Activated naive CD8-positive, alpha-beta T cell treated with anti-CD3 and anti-CD28 coated beads, Interleukin-2, amount 50 U/mL, for 16 hours (primary cell): Measurements from ENCODE around the gene LTO1.

ENCODE experiments used
- DNase-seq: peaks from one replicate; pipeline ENCODE4 v3.0.0-alpha.2; 2020; ENCODE audit warnings: low read depth, low spot score

The LTO1 gene

GRCh38 chr11:69677749-69678148 is 2.6 kb upstream of the LTO1 start:
- DNase-seq: no peak

- no peak for DNase-seq
Observed at GRCh38 chr11:69674267-69674885, 777 bp downstream of the LTO1 start.

DNA sequence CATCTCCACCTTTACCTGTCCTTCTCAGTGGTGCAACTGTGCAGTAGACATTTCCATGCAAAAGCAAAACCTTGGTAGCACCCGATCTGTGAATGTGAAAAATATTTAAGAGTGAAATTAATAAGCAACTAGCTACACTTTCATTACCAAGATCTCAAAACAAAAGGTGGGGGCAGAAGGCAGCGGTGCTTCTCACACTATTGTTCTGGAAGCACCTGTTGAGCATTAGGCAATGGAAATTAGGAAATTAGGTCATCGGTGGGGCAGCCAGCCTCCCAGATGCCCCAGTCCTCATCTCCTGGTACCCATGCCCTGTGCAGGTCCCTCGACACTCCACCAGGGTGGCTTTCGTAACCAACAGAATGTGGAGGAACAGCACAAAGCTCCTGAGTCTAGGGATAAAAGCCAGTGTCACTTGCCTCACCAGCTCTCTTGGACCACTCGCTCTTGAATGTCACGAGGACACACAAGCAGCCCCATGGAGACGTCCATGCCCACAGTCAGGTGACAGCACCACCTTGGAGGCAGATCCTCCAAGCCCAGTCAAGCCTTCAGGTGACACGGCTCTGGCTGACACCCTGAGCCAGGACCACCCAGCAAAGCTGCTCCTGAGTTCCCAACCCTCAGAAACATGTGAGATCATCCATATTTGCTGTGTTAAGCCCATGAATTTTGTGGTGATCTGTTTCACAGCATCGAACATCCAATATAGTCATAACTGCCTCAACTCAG is 3.3 kb downstream of the LTO1 start:
- DNase-seq: no peak

- peak; percentile 23 for DNase-seq
Observed at GRCh38 chr11:69670158-69670845, 4.9 kb downstream of the LTO1 start.

GRCh38 chr11:69669486-69669885 is 5.7 kb downstream of the LTO1 start:
- no peak for DNase-seq

DNA sequence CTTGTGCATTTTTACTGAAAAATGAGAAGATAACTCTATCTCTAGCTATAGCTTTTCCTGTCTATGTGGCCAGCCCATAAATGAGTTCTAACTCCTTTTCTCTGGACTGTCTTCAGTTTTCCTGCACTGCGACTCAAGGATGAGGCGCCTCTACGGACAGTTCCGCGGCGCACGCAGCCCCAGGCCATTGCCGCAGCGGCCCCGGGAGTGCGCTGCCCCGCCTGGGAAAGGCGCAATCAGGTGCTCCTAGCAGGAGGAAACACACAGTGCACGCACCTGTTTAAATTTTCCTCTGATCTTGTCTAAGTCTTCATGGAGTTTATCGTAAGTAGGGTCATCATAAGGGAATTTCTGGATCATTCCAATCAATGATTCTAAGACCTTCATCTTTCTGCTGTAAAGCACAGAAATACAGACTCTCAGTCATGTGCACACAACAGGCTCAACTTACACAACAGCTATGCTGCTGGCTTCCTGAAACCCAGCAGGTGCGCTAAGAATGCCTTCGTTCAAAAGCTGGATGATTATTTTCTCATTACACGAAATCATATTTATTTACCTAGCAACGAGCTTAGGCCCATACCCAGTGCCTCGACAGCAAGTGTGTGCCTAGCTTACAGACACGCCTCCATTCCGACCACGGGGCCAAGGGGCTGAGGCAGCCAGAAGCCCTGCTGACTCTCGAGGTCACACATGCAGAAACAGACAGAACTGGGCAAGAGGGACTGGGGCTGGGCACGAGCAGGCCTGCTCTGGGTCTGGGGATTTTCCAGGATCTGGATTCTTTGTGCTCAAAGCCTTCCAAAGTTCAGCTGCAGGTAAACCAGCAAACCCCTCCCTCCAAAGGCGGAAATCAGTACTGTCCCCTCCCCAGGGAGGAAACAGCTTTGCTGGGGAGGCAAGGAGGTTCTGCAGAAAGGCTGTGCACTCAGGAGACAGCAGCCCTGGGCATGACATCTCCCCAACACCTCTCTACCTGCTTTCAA is 7.2 kb downstream of the LTO1 start:
- DNase-seq: no peak

GRCh38 chr11:69666752-69667536 is 8.2 kb downstream of the LTO1 start:
- DNase-seq: no peak

GRCh38 chr11:69666261-69666660 is 8.9 kb downstream of the LTO1 start:
- DNase-seq: no peak

DNA sequence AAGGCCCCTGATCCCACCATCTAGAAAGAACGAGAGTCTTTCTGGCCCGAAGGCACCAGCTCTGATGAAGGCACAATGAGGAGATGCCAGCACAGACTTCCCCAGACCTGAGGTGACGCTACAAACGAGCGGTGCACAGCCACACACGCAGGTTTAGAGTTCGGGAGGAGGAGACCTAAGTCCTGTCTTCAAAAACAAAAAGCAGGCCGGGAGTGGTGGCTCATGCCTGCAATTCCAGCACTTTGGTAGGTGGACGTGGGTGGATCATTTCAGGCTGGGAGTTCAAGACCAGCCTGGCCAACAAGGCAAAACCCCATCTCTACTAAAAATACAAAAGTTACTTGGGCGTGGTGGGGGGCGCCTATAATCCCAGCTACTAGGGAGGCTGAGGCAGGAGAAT is 9.5 kb downstream of the LTO1 start:
- no peak for DNase-seq

- no peak for DNase-seq
Observed at GRCh38 chr11:69664901-69665300, 10.3 kb downstream of the LTO1 start.

- no peak for DNase-seq
Observed at GRCh38 chr11:69664103-69664775, 10.9 kb downstream of the LTO1 start.

GRCh38 chr11:69663326-69663725 is 11.8 kb downstream of the LTO1 start:
- DNase-seq: no peak

DNA sequence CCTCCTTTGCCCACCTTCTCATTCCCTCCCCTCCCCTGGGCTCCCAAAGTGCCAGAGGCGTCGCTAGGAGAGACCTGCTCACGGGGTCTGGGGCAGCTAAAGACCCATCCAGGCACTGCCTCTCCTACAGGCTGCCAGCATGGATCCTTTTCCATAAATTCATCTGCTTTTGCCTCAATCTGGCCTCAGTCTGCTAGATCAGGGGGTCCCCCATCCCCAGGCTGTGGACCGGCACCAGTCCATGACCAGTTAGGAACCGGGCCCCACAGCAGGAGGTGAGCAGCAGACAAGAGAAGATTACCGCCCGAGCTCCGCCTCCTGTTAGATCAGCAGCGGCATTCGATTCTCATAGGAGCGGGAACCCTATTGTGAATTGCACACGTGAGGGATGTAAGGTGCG is 12.3 kb downstream of the LTO1 start:
- no peak for DNase-seq

- no peak for DNase-seq
Observed at GRCh38 chr11:69662021-69662698, 13.0 kb downstream of the LTO1 start.

GRCh38 chr11:69661413-69661715 is 13.8 kb downstream of the LTO1 start:
- no peak for DNase-seq

- DNase-seq: no peak
Observed at GRCh38 chr11:69660001-69660500, 15.1 kb downstream of the LTO1 start.

DNA sequence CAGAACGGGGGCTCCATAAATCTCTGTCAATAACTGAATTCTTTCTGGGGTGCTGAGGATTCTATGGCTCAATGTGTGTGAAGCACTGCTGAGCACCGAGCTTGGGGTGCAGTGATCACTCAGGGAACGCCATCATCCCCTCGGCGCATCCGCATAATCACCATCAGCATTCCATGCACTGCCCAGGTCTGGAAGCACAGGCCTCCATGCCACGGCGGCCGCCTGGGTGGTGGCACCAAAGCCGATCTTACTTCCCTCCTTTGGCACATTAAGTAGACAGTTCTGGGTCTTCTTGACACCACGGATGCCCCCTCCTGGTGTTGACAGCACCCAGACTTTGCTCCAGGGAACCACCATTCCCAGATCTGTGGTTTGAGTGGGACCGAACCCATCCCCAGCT is 15.6 kb downstream of the LTO1 start:
- no peak for DNase-seq

DNA sequence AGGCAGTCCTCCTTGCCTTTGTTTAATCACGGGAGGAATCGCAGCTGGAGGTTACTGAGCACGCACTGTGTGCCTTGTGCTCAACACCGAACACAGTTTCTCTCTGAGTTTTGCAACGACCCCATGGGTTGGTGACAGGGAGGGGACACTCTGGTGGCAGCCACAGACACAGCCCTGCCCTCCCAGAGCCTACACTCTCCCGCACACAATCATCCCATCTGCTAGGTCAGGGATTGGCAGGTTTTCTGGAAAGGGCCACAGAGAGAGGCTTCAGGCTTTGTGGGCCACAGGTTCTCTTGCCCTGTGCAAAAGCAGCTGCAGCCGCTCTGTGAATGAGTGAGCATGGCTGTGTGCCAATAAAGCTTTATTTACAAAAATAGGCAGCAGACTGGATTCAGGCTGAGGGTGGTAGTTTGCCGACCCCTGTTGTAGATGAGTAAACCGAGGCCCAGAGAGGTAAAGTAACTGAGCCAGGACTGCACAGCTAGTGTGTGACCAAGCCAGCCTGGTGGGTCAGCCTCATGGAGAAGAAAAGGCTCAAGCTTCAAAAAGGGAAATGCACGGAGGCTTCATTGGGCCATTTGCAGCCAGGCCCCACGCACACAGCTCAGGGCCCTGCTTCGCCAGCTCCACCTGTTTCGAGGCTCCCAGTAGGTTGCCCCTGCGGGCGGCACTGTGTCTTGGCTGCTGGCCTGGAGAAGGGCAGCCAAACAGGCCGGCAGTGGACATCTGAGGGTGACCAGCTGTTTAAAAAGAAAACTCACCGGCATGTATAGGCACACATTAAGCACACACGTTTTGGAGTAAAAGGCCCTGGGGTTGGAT is 16.3 kb downstream of the LTO1 start:
- no peak for DNase-seq
